K562 (cell line): Measurements from ENCODE around the gene MAP1S. TPM values are rescaled to one million over a fixed set of nuclear protein-coding genes. Genes with fewer than 3 reads are reported as not detected.
A peak's percentile ranks its signal among the peaks of the same experiment; 100 is the strongest.

Experiments
- ATAC-seq: fragments of 200-7000 bp; cut with Tn5 transposase; 3 replicates; pipeline ENCODE4 v1.9.1; 2020; ENCODE audit warnings: moderate library complexity
- BruUV-seq: library from RNA; stranded (reverse); fragments of 400-500 nt; replicated peaks from 2 replicates; lab custom pipeline; 2021; lab: Mats Ljungman, UMichigan
- CTCF ChIA-PET: fragments of 300-600 bp; formaldehyde crosslinking; extraction: SDS; loops from one replicate; lab custom pipeline; 2021; ENCODE audit warnings: low intra/inter-chr PET ratio; lab: Yijun Ruan, JAX
- POLR2A ChIA-PET: fragments of 300-600, 350-650 bp; sonication (Branson Sonifier 250); formaldehyde crosslinking; extraction: SDS; loops from one replicate; lab custom pipeline; 2021; ENCODE audit warnings: antibody characterized with exemption, inconsistent platforms; lab: Yijun Ruan, JAX
- DNase-seq, 4 experiments: peaks; one replicate each; pipeline versions ENCODE4 v3.0.0 to v3.0.0-alpha.2; 2011 to 2018; ENCODE audit warnings: low spot score in 3 of 4, mixed read lengths in 3 of 4; ENCODE audit errors: extremely low read depth in 1 of 4
- FAIRE-seq: peaks from 2 replicates; lab custom pipeline; 2011; peaks lifted over from hg19 to GRCh38; lab: Jason Lieb, UNC
- H2AFZ ChIP-seq: 2 replicates; pipeline ENCODE4 v1.6.0; 2011; ENCODE audit warnings: low read depth, low read length, control low read depth, inconsistent platforms
- H3K27ac ChIP-seq: fragments of 200-600 bp; 3 replicates; pipeline ENCODE4 v1.8.0; 2011; ENCODE audit warnings: low read depth, mild to moderate bottlenecking, control low read depth, inconsistent platforms, low read length, moderate library complexity, mixed read lengths; ENCODE audit errors: extremely low read depth
- H3K27me3 ChIP-seq, 2 experiments: fragments of 300-600 bp in 1 of 2; 2 replicates in 1 of 2; 3 replicates in 1 of 2; pipeline versions ENCODE4 v1.6.0 to v1.8.0; 2011; ENCODE audit warnings: inconsistent platforms in 2 of 2, low read length in 2 of 2, mild to moderate bottlenecking in 1 of 2, mixed read lengths in 1 of 2, moderate library complexity in 1 of 2; ENCODE audit not compliant: control insufficient read depth in 2 of 2, insufficient read depth in 2 of 2
- H3K36me3 ChIP-seq: fragments of 300-600 bp; 3 replicates; pipeline ENCODE4 v1.8.0; 2011; ENCODE audit warnings: mild to moderate bottlenecking, low read length, inconsistent platforms; ENCODE audit not compliant: control insufficient read depth, insufficient read depth
- H3K4me1 ChIP-seq, 2 experiments: fragments of 200-600 bp in 1 of 2; replicated peaks in 1 of 2; 2 replicates in 1 of 2; 3 replicates in 1 of 2; pipeline versions ENCODE4 v1.5.1 to v1.8.0; 2011; ENCODE audit warnings: inconsistent platforms in 2 of 2, low read length in 2 of 2, mild to moderate bottlenecking in 1 of 2, mixed read lengths in 1 of 2, moderate library complexity in 1 of 2; ENCODE audit not compliant: control insufficient read depth in 2 of 2, insufficient read depth in 2 of 2
- H3K4me2 ChIP-seq: 2 replicates; pipeline ENCODE4 v1.6.1; 2011; ENCODE audit warnings: low read length, control low read depth, inconsistent platforms, mixed read lengths; ENCODE audit not compliant: insufficient read depth
- H3K4me3 ChIP-seq: fragments of 200-600 bp; sonication (generic), shearing (Covaris generic); 2 replicates; pipeline ENCODE4 v1.5.1; 2016; ENCODE audit warnings: control low read depth, inconsistent platforms
- H3K79me2 ChIP-seq: fragments of 200-600 bp; 3 replicates; pipeline ENCODE4 v1.8.0; 2011; ENCODE audit warnings: low read length, inconsistent platforms; ENCODE audit not compliant: control insufficient read depth, insufficient read depth
- H3K9ac ChIP-seq, 2 experiments: 2 replicates each; pipeline versions ENCODE4 v1.6.0 to v1.6.1; 2011; ENCODE audit warnings: low read depth in 2 of 2, low read length in 2 of 2, control low read depth in 1 of 2, inconsistent platforms in 1 of 2, mild to moderate bottlenecking in 1 of 2, mixed read lengths in 1 of 2; ENCODE audit not compliant: insufficient read depth in 1 of 2
- H3K9me1 ChIP-seq: one replicate; pipeline ENCODE4 v1.6.0; 2011; ENCODE audit warnings: inconsistent platforms, mild to moderate bottlenecking, low read length, moderate library complexity; ENCODE audit not compliant: control insufficient read depth, insufficient read depth
- H3K9me3 ChIP-seq: replicated peaks from 2 replicates; pipeline ENCODE4 v1.5.1; 2011; ENCODE audit warnings: low read depth, low read length, inconsistent platforms; ENCODE audit not compliant: control insufficient read depth, insufficient read depth
- H4K20me1 ChIP-seq: replicated peaks from 2 replicates; pipeline ENCODE4 v1.6.1; 2011; ENCODE audit warnings: low read length, inconsistent platforms, mixed read lengths; ENCODE audit not compliant: control insufficient read depth, insufficient read depth
- POLR2G ChIP-seq: fragments of 200-400 bp; formaldehyde crosslinking; IDR thresholded peaks from 2 replicates; pipeline ENCODE4 v1.6.1; 2017; ENCODE audit warnings: low read depth, mild to moderate bottlenecking, antibody characterized with exemption, low read length, moderate library complexity
- RBFOX2 ChIP-seq: fragments of 200-400 bp; formaldehyde crosslinking; IDR thresholded peaks from 2 replicates; pipeline ENCODE4 v1.6.1; 2017; ENCODE audit warnings: low read depth, mild to moderate bottlenecking, low read length, moderate library complexity
- RBM22 ChIP-seq: fragments of 200-400 bp; formaldehyde crosslinking; IDR thresholded peaks from 2 replicates; pipeline ENCODE4 v1.6.1; 2018; ENCODE audit warnings: low read length, low read depth; ENCODE audit not compliant: poor library complexity, severe bottlenecking
- ZBTB17 ChIP-seq: fragments of 450-650 bp; formaldehyde crosslinking; IDR thresholded peaks from 2 replicates; pipeline ENCODE4 v1.4.0; 2020; ENCODE audit warnings: mild to moderate bottlenecking
- WGBS: fragments of 100-300 bp; shearing (Covaris generic); methylation state at CpG from one replicate; pipeline ENCODE4 v1.1.6; 2016; ENCODE audit warnings: low coverage, mixed read lengths; ENCODE audit not compliant: insufficient coverage; ENCODE audit errors: missing lambda C conversion rate; 5-methylcytosine and 5-hydroxymethylcytosine counted together
- in situ Hi-C: fragments of 300-500 bp; cut with MboI; formaldehyde crosslinking; loops from 4 replicates; pipeline ENCODE4 v1.15.0; 2018; ENCODE audit warnings: inconsistent platforms, mixed read lengths
- intact Hi-C: fragments of 100-400 bp; cut with micrococcal nuclease; formaldehyde crosslinking; loops from 2 replicates; pipeline ENCODE4 v1.14.2; 2022
- polyA plus RNA-seq, 8 experiments: library from polyadenylated mRNA; depleted of rRNA in 4 of 8; stranded (reverse) in 5 of 8; unstranded in 3 of 8; fragments of >200 nt; fragmentation: Nextera tagmentation in 2 of 8; fragmentation: Illumina TruSeq in 1 of 8; extraction: Ambion mirVana in 2 of 8; extraction: Trizol in 1 of 8; gene quantifications; 2 replicates each; pipeline versions ENCODE4 v1.2.1 to v1.2.3, GENCODE V29; 2011 to 2014; ENCODE audit warnings: inconsistent platforms in 1 of 8, missing spikeins in 1 of 8
- total RNA-seq, 7 experiments: library from RNA; depleted of rRNA in 6 of 7; stranded (reverse); fragments of >200 nt in 6 of 7; fragmentation: Illumina TruSeq in 2 of 7; extraction: Trizol in 2 of 7; gene quantifications; 2 replicates each; pipeline versions ENCODE4 v1.2.1 to v1.2.3, GENCODE V29; 2011 to 2021; ENCODE audit warnings: low replicate concordance in 1 of 7

MAP1S gene
- total and polyA plus RNA-seq, 9 of the 15 experiments (the other 6 are each of a cell fraction or from before 2014, with no cell fraction given), result 2.0 to 81.0 (median 9.5) TPM

DNA sequence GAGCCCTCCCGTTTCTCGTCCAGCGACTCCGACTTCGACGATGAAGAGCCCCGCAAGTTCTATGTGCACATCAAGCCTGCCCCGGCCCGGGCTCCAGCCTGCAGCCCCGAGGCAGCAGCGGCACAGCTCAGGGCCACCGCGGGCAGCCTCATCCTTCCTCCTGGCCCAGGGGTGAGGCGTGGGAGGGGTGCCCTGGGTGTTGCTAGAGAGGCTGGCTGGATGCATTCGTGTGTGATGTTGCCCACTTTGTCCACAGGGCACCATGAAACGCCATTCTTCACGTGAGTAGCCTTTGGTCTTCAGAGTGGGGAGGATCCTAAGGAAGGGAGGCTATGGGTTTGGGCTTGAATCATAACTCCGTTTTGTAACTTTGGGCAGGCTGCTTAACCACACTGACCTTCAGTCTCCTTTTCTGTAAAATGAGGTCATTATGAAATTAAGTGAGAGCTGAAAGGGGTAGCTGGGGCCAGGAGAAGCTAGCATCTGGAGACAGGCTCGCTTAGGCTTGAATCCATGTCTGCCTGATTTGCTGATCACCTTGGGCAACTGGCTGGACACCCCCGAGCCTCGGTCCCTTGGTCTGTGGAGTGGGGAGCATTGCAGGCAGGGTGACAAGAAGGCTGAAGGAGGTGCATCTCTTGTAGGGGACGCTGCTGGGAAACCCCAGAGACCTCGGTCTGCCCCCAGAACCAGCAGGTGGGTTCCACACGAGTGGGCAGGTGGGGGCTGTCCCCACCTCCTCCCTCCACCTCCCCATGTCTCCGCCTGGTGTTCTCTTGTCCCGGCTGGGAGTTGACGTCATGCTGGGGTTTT is 56.9 kb downstream of the MAP1S start:
- 83% methylated on average over 20 of the region's 27 CpGs for WGBS
- peaks cover 51% of the 10 kb centered on the region; the same call in 2 of the 3 replicates for H3K36me3 ChIP-seq
- peak overlapping the region in 1 of 2 experiments; percentile 10; a peak in 1 of 4 replicates for H3K9ac ChIP-seq
- no peak for DNase-seq
- no peak overlapping the region for H3K27ac ChIP-seq
- ChIA-PET CTCF (interaction anchor here (0.7 to 2.5 kb wide), 4 partner anchors 51 to 80 kb away, joined by 3 to 33 read pairs (median 4); no protein-coding TSS in a partner anchor), POLR2A (interaction anchor here (0.5 to 1.2 kb wide), 3 partner anchors 57 to 94 kb away, joined by 3 read pairs; partner anchors contain the start of gene MAP1S)
- BruUV-seq, result no TSS peak
- H3K9me1 ChIP-seq, result peaks cover 5% of the 10 kb centered on the region
- no peak overlapping the region for H3K4me3 ChIP-seq
- H3K9me3 ChIP-seq, result no peaks in the 10 kb centered on the region
- no peak for FAIRE-seq
- H3K4me2 ChIP-seq, result no peak overlapping the region
- peaks cover 4% of the 10 kb centered on the region; the same call in 1 of the 2 replicates for H4K20me1 ChIP-seq
- H3K4me1 ChIP-seq, result peaks cover 12 to 41% of the 10 kb centered on the region in 2 experiments
- in situ Hi-C loops (no loop called here), intact Hi-C loops (loop anchor here (2.0 kb wide), 1 partner anchor 71 kb away; no protein-coding TSS in a partner anchor)
- H2AFZ ChIP-seq, result no peak overlapping the region
- no peaks in the 10 kb centered on the region for H3K79me2 ChIP-seq
- TF ChIP-seq ZBTB17 (no peak), RBFOX2 (peak; percentile 43; the same call in 1 of the 2 replicates), POLR2G (peak; percentile 63), RBM22 (peak; percentile 41)
- ATAC-seq, result no peak
- H3K27me3 ChIP-seq, result no peaks in the 10 kb centered on the region
